HG02943 (cell line): Measurements from ENCODE around the gene XPO6.

Source experiments
- ATAC-seq: cut with Tn5 transposase; IDR thresholded peaks from one replicate; pipeline ENCODE4 v1.9.1; 2021; ENCODE audit warnings: mild to moderate bottlenecking, low read depth, moderate library complexity; ENCODE audit not compliant: unreplicated experiment

Gene XPO6

DNA sequence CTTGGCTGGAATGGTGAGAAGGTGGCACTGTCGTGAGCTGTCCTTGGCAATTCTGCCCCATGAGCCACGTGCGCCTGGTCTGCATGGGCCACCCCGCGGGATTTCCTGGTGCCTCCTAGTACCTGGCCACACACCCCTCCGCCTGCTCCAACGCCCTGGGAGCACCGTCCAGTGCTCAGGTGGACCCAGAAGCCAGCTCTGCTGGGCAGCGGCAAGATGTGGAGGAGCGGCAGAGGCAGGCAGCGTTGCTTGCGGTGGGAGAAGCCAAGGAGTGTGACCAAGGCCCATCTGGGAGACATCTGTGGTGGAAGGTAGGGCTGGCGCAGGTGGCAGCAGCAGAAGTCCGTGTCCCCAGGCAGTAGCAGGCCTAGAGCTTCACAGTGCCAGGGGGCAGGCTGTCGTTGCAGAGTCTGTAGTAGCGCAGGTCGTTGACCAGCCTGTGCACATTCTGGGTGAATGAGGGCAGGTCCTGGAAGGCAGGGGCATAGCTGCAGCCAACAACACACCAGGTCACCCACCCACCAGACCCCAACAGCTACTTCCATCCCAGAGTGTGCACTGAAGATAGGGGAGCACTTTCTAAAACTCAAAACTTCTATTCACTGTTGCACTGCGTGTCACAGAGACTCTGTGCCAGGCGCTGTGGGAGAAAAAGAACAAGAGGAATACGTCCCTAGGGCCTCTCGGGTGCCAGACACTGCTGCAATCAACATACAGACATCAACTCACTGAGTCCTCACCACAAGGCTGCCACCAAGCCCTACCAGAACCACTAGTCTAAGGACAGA lies 113.4 kb downstream of the XPO6 start:
- ATAC-seq = no peak

DNA sequence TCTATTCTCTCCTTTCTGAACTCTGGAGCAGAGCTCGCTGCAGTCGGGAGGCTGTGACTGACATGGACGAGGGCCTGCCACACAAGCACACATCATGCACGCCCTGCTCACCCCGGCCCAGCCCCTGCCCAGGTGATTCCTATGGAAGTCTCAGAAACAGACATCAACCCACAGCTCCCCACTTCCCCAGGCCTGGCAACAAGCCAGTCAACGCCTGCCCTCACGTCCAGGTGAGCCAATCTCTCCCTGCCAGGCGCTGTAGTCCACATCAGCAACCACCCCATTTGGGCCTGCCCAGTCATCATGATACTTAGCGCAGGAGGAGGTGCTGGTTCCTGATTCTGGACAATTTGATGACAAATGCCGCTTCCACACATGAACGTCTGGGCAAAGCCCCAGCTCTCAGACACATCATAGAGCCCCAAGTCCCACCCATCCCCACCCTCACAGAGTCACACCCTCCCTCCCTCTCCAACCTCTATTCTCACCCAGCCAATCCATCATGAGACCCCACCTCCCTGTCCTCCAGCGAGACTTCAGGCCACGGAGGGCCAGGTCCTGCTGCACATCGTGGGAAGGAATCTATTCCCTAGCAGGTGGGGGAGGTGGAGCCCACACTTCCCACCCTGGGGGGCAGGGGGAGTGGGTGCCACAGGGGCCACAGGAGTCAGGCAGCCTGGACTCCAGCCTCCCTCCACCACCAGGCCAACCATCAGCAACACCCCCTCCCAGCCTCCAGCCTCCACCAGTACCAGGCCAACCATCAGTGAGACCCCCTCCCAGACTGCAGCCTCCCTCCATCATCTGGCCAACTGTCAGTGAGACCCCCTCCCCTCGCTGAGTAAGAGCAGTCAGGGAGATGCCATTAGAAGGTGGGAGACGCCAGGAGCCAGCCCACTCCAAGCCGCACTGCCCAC lies 114.5 kb downstream of the XPO6 start:
- ATAC-seq = no peak

DNA sequence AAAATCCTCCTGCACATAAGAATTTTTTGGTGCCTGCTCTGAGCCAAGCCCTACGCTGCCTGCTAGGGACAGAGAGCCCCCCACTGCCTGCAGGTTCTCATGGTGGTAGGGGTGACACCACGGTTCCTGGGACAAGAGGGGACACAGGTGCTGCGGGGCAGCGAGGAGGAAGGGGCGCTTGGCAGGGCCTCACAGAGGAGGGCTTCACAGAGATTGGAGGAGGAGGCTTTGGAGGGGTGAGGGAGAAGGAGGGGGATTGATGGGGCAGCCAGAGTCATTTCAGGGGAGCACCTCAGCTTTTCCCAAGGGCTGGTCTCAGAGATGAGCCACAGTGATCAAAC lies 118.4 kb downstream of the XPO6 start:
- no peak for ATAC-seq

DNA sequence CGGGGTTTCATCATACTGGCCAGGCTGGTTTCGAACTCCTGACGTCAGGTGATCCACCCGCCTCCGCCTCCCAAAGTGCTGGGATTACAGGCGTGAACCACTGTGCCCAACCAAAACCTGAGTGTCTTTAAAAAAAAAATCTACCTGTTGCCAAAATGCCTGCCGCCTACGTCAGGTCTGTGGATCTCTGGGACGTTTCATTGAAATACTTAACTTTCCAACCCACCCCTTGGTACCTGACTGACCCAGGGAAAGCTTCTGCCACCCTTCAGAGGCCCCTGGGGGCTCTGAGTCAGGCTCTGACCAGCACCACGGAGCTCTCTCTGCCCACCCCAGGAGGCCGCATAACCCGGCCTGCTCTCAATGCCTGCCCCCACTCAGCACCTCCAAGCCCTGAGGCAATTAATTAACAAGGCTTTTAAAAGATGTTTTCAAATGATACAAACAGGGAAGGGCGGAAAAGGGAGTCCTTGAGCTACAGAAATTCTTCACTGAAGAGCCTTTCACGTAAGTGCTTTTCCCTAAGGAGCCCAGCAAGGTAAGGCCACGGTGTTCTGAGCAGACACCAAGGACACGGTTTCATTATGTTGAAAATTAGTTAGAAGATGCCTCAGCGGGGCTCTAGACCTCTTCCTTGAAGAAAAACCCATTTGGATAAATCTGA lies 118.9 kb downstream of the XPO6 start:
- ATAC-seq = no peak

DNA sequence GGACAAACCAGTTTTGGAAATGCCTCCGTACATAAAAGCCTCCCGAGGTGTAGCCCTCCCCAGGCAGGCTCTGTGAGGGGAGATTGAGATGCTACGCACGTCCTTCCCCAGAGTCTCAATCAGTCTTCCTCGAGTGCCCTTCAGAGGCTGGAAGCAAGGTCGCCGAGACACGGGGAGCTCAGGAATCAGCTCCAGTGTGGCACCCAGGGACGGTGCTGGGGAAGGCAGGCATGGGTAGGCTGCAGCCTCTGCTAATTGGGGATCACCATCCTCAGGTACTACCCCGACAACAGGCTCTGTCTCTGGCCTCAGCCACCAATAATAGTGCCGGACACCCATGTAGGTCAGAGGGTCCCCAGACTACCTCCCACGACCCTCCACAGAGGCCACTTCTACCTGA lies 120.1 kb downstream of the XPO6 start:
- ATAC-seq = no peak

- no peak for ATAC-seq
Measured at GRCh38 chr16:28090646-28091377, 121.0 kb downstream of the XPO6 start.

- ATAC-seq = no peak
Measured at GRCh38 chr16:28089992-28090365, 121.8 kb downstream of the XPO6 start.

GRCh38 chr16:28089205-28089991 lies 122.4 kb downstream of the XPO6 start:
- ATAC-seq = no peak

DNA sequence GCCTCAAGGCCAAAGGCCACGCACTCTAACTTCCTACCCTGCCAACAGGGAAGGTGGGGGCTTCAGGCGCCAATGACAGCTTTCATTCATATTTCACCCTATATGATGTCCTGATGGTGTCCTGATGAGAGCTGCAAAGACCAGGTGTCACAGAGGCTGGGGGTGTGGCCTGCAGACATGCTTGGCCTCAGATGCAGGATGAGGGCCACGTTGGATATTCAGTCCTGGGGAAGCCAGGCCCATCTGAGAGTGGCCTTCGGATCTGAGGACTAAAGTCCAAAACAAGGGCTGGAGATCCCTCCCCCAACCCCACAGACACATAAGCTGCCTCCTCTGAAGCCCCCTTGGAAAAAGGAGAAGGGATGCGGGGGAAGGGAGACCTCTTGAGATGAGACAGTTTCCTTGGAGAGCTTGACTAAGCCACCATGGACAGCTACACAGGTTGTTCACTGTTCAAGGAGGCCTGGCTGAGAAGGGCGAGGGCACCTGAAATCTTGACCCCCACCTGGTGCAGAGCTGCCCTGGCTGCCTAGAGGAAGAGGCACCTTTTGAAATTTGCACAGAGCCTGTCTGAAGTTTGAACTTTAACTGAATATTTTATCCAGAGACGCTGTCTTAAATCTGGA lies 124.0 kb downstream of the XPO6 start:
- no peak for ATAC-seq

DNA sequence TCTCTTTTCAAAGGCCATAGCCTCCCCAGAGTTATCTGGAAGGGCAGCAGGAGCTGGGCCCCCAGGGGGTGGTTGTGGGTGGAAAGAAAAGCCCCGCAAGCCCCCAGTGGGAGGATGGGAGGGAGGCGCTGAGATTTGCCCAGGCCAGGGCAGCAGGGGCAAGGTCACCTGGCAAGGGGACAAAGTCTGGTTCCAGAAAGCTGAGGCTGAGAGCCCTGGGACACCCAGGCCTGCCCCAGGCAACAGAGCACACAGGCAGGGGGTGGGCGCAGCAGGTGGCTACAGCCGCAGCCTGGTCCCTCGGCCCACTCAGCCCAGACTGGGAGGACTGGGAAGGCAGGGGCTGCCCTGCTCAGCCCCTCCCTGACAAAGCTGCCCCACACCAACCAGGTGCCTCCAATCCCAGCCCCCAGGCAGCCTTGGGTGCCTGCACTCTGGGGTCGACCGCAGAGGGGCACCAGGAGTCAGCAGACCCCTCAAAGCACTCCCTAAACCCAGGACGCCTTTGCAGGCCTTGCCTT lies 124.6 kb downstream of the XPO6 start:
- no peak for ATAC-seq

DNA sequence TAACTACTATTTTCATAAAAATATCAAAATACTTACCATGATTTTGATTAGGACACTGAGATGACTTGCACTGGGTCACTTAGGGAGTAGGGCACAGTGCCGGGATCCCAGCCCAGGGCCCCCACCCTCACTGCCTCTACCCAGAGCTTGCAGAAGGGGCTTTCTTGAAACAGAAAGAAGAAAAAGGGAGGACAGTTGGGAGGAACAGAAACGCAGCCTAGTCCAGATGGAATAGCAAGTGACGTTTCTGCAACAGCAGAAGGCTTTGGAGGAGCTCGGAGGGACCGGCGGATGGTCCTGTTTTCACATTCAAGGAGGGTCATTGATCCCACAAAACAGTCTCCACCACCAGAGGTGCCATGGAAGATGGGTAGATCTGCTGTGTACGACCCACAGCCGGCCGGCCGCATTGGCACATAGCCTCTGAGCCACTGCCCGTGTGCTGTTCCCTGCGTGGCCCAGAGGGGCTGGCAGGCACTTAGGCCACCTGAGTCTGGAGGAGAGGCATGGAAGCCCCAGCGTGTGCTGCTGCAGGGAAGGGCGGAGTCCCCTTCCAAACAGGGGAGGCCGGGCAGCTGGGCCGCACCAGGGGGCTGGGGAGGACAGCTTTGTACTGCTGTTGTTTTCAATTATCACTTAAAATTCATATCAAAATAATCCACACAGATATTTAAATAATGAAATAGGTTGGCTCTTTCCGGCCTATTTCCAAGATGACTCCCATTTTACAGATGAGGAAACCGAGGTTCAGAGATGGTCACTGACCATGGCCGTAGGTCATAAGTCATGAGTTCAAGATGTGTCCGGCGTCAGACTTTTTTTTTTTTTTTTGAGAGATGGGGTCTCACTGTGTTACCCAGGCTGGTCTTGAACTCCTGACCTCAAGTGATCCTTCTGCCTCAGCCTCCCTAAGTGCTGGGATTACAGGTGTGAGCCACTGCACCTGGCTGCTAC lies 125.3 kb downstream of the XPO6 start:
- no peak for ATAC-seq

- ATAC-seq = no peak
Measured at GRCh38 chr16:28085389-28086171, 126.2 kb downstream of the XPO6 start.

- ATAC-seq = no peak
Measured at GRCh38 chr16:28084209-28084608, 127.6 kb downstream of the XPO6 start.

DNA sequence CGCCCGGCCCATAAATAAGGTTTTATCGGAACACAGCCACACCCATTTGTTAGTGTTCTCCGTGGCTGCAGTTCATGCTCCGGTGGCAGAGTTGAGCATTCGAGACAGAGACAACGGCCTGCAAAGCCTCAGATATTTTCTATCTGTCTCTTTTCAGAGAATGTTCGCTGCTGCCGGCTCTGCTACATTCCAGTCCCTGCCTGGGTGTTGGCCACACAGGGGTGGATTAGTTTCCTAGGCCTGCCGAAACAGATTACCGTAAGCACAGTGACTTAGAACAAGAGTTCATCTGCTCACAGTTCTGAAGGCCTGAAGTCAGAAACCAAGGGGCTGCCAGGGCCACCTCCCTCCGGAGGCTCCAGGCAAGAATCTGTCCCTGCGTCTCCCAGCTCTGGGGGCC lies 129.1 kb downstream of the XPO6 start:
- ATAC-seq = no peak

DNA sequence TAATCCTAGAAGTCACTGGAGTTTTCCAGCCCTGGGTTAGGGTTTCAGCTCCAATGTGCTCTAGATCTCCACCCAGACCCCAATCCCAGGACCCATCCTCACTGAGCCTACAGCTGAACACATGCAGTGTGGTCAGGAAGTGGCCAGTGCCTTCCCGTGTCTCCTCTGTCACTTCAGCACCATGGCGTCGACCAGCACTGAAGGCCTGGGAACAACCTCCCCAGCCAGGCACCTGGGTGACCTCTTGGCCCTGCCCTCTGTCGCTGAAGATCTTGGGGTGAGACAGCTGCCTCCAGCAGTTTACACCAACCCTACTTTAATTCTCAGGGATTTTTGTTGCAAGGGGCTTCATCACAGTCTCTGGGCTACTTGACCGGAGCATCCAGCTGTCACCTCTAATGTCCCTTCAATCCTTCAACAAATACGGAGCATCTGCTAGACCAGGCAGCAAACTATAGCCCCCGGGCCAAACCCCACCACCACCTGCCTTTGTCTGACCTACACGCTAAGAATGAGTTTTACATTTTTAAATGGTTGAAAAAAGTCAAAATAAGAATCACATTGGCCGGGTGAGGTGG lies 130.3 kb downstream of the XPO6 start:
- ATAC-seq = no peak

DNA sequence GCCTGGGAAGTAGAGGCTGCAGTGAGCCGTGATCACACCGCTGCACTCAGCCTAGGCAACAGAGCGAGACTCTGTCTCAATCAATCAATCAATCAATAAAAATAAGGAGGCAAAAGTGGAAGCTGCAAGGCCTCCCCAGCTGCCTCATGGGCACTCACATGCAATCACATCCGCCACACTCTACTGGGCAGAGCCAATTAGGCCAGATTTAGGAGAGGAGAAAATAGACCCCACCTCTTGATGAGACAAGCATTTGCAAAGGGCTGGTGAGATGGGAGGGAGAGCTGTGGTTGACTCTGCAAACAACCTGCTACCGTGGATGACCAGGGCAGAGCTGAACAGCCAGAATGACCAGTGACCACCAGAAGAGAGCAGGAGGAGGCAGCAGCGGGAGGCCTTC lies 133.5 kb downstream of the XPO6 start:
- ATAC-seq = no peak

DNA sequence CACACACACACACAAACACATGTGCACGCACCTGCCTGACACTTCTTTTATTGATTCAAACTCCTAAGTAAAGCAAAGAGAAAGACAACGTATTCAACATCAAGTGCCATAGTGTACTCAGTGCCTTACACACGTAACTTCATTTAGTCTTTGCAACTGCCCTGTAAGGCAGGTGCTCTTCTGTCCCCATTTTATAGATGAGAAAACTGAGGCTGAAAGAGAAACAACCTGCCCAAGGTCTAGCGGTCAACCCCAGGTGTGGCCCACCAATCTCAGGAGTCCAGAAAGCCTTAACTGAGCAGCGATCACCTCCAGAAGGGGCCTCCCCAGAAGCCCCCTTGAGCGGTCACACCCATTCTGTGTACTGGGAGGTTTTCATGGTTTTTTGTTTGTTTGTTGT lies 137.9 kb downstream of the XPO6 start:
- ATAC-seq = no peak
